ENCODE measurements around the gene ENO3.

- TF ChIP-seq REST (IDR thresholded peaks at IDR 0.05; ENCODE audit: unreplicated experiment) (no peak), CTCF (conservative IDR thresholded peaks at IDR 0.05; ENCODE audit: low read depth in 2 of 2) (no peak), EZH2 (IDR thresholded peaks at IDR 0.05; ENCODE audit: low read depth, unreplicated experiment) (no peak), POLR2AphosphoS5 (IDR thresholded peaks at IDR 0.05; ENCODE audit: low read depth) (no peak), JUNB (IDR thresholded peaks at IDR 0.05; ENCODE audit: unreplicated experiment) (no peak), CREB1 (CRISPR knock-in tag; IDR thresholded peaks at IDR 0.05; ENCODE audit: low read depth) (no peak), ETS1 (IDR thresholded peaks at IDR 0.05) (no peak), STAT1 (IDR thresholded peaks at IDR 0.05; ENCODE audit: unreplicated experiment) (no peak), EZH2phosphoT487 (IDR thresholded peaks at IDR 0.05; ENCODE audit: unreplicated experiment) (no peak), ZNF114 (CRISPR knock-in tag; IDR thresholded peaks at IDR 0.05) (no peak)
These were observed 8.0 kb upstream of the ENO3 start for GRCh38 chr17:4942760-4943508.
